Fibroblast of mammary gland (primary cell): ENCODE measurements around the gene FGF14.
A peak's percentile ranks its signal among the peaks of the same experiment; 100 is the strongest.

Experiments used
- DNase-seq: peaks from one replicate; pipeline ENCODE4 v3.0.0-alpha.2; 2010; ENCODE audit warnings: low read depth
- H3K4me3 ChIP-seq: 2 replicates; pipeline ENCODE4 v1.5.1; 2011; ENCODE audit warnings: low read depth, mild to moderate bottlenecking, low read length, moderate library complexity; ENCODE audit not compliant: control insufficient read depth
- TF ChIP-seq, protein P1 (sequence below): conservative IDR thresholded peaks from 2 replicates; pipeline ENCODE4 v1.5.1; 2011; ENCODE audit warnings: low read depth, low read length, inconsistent platforms; ENCODE audit not compliant: control insufficient read depth, insufficient read depth

The FGF14 gene

DNA sequence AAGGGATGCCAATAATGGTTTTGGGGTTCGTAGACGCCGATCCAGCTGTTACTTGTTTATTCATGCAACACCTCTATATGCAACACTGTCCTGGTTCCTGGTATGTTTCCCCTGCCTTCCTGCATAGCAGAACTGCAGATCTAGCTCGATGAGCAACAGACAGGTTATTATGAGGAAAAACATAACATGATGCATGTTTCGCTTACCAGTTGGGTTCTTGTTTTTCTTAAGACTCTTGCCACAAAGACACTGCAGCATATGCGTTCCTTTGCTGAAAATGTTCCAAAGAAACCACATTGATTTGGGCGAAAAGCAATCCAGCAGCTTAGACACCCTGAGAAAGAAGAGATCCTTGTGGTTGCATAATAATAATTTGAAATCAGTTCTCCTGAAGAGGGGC lies 583 bp downstream of the FGF14 start:
- DNase-seq, result peak; percentile 55
- H3K4me3 ChIP-seq, result peak overlapping the region; percentile 73
- TF ChIP-seq, protein P1, sequence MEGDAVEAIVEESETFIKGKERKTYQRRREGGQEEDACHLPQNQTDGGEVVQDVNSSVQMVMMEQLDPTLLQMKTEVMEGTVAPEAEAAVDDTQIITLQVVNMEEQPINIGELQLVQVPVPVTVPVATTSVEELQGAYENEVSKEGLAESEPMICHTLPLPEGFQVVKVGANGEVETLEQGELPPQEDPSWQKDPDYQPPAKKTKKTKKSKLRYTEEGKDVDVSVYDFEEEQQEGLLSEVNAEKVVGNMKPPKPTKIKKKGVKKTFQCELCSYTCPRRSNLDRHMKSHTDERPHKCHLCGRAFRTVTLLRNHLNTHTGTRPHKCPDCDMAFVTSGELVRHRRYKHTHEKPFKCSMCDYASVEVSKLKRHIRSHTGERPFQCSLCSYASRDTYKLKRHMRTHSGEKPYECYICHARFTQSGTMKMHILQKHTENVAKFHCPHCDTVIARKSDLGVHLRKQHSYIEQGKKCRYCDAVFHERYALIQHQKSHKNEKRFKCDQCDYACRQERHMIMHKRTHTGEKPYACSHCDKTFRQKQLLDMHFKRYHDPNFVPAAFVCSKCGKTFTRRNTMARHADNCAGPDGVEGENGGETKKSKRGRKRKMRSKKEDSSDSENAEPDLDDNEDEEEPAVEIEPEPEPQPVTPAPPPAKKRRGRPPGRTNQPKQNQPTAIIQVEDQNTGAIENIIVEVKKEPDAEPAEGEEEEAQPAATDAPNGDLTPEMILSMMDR, result no peak

DNA sequence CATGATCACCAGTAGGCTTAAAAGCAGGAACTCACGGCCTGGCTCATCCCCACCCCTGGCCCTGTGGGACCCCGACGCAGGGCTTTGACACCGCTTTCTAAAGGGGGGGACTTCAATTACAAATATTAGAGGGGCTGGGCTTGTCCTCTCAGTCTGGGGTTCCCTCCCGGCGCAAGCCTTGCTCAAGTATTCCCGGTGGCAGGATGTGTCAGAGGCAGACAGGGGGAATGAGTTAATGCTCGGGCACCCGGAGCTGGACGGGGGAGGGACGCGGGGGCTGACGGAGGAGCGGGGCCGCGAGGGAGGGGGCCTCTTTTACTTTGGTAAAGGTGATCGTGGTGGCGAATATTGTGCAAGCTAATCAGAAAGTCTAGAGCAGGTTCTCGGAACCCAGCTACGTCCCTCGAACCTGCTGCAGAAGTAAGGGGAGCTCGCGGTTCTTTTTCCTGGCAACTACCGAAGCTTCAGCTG lies 1.1 kb downstream of the FGF14 start:
- TF ChIP-seq, protein P1, result no peak
- DNase-seq, result peak; percentile 42
- peak overlapping the region; percentile 73 for H3K4me3 ChIP-seq

DNA sequence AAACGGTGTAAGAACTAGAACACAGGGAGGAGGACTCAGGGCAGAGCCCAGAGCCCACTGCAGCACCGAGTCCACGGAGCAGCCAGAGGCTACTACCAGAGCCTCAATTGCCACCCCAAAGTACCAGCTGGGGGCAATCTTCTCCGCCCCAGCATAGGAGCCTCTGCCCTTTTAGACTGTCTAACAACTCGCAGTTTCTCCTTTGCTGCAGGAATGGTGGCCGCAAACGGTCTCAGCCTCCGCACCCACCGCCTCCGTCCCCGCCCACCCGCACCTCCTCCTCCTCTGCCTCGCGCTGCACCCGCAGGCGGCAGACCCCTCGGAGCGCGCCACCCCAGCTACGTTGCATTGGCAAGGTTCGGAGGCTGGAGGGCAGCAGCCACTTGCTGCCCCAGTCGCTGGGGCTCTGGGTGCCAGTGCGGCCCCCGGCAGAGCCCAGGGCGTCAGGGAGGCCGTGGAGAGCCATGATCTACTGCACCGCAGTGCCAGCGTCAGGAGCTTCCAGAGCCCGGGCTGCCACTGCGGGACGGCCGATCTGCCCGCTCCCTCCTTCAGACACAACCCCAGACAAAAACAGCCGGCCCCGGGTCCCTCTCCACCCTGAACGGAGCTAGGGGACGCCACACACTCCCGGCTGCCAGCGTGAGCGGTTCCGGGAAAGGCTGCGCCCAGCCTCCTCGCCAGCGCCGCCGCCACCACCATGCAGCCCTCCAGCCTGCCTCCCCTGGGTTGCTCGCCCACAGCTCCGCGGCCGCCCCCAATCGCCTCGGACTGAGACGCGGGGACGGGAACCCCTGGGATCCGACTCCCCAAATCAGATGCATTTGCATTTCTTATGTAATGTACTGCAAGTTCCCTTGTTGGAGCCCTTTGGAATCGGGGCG lies 1.8 kb downstream of the FGF14 start:
- TF ChIP-seq, protein P1, result peak; percentile 26
- H3K4me3 ChIP-seq, result peak overlapping the region; percentile 73
- DNase-seq, result peak; percentile 19

DNA sequence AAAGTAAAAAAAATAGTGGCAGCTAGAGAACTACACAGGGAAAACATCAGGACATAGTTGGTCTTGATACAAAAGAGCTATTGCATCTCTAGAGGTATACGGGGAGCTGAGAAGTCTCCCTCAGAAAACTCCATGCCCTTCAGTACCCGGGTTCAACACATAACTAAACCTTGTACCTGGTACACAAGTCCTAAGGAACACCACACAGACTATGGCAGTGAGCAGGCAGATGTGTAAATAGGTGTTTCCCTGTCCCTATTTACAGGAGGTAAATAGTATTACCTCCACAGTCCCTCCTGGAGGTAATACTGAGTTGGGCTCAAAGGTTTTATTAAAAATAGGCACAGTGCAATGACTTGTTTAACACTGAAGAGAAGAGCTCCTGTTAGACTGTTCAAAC lies 5.9 kb downstream of the FGF14 start:
- DNase-seq, result no peak
- TF ChIP-seq, protein P1, result no peak
- H3K4me3 ChIP-seq, result no peak overlapping the region

DNA sequence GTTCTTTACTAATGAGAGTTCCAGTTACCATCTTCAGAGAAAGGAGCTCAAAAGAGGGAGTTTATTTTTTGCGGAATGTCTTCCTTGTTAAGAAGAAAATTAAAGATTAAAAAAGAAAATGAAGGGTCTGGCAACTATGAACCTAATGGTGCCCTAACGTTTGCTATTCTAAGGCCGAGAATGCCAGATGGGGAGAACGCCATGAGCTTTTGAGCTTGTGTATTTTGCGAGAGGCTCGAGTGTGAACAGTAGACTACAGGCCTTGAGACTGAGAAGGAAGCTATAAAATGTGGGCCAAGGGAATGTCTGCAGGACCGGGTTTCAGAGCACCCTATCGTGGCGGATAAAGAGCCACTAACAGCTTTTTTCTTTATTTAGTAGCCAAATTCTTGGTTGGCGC lies 6.7 kb downstream of the FGF14 start:
- no peak for DNase-seq
- TF ChIP-seq, protein P1, result no peak
- H3K4me3 ChIP-seq, result peak overlapping the region; percentile 70

DNA sequence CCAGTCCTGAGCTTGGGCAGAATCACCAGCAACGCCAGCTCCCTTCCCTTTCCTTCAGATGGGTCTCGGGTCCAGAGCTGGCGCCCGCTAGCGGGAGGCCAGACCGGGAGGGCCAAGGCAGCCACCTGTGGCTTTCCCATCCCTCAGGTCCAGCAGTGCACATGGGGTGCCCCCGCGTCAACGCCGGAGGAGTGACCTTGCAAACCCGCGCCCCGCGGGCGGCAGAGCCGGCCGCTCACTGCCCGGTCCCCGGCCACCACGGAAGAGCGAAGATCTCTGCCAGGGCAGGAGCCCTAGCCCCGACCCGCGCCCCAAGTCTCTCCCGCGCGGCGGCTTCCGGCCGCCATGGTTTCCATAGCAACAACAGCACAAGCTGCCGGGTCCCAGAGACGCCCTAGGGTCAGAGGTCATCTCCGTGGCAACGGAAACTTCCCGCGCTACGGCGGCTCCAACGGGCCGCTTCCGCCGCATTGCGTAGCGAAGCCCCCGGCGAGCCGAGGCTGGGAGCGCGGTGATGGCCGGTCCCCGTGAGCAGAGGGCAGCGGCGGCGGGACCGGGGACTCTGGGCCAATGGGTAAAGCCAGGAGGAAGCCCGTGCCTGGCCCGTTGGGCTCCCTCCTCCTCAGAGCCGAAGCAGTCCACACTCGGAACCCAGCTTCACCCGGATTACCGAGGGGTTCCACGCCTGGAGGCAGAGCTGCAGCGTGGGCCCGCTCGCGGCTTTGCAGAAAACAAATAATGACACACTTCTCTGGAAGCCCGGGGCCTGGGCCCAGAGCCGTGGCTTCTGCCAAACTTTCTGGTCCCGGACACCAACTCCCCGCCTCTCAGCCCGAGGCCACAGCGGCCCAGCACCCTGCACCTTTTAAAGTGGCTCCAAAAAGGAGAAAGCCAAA lies 7.4 kb downstream of the FGF14 start:
- peak overlapping the region; percentile 70 for H3K4me3 ChIP-seq
- TF ChIP-seq, protein P1, result no peak
- peak; percentile 88 for DNase-seq
